Right atrium auricular region (tissue), 2 donors: Measurements from ENCODE around the gene THG1L. TPM values are rescaled to one million over a fixed set of nuclear protein-coding genes. Genes with fewer than 3 reads are reported as not detected.

ENCODE experiments used
- DNase-seq: peaks from one replicate; pipeline ENCODE4 v3.0.0-alpha.2; 2019; ENCODE audit warnings: low spot score
- H3K27ac ChIP-seq, 2 donors: fragments of 200-600 bp; sonication (generic); 1 replicate in 1 of 2; 2 replicates in 1 of 2; pipeline ENCODE4 v1.5.1; 2016 to 2019
- H3K27me3 ChIP-seq, 2 donors: fragments of 200-600 bp; sonication (generic); one replicate each; pipeline versions ENCODE4 v1.5.1 to v1.6.0; 2017 to 2019
- H3K36me3 ChIP-seq: fragments of 200-600 bp; sonication (generic); one replicate; pipeline ENCODE4 v1.5.1; 2016
- H3K4me1 ChIP-seq, 2 donors: fragments of 200-600 bp; sonication (generic); one replicate each; pipeline versions ENCODE4 v1.5.1 to v1.6.0; 2017 to 2019
- H3K4me3 ChIP-seq, 2 donors: fragments of 200-600 bp; sonication (generic); 1 replicate in 1 of 2; 2 replicates in 1 of 2; pipeline ENCODE4 v1.5.1; 2017 to 2019; ENCODE audit warnings: mild to moderate bottlenecking in 1 of 2, moderate library complexity in 1 of 2
- H3K9me3 ChIP-seq, 2 donors: fragments of 200-600 bp; sonication (generic); one replicate each; pipeline ENCODE4 v1.5.1; 2019
- CTCF ChIP-seq, 2 donors: fragments of 200-600 bp; sonication (generic); IDR thresholded peaks; one replicate each; pipeline ENCODE4 v1.5.1; 2019; ENCODE audit warnings: antibody characterized with exemption in 2 of 2
- total RNA-seq, 2 donors: library from RNA; depleted of rRNA; stranded (reverse); fragments of >200 nt; gene quantifications; one replicate each; pipeline ENCODE4 v1.1.0, GENCODE V29; 2016

THG1L gene
- total RNA-seq, 2 donors from 2014 or later, result 4.5 to 4.8 TPM

GRCh38 chr5:157767689-157768088 lies 36.5 kb downstream of the THG1L start:
- TF ChIP-seq CTCF (IDR thresholded peaks at IDR 0.05), result no peak
- no peak for DNase-seq
- Histone ChIP-seq H3K4me3 (no peak overlapping the region), H3K36me3 (no peaks in the 10 kb centered on the region), H3K27me3 (no peaks in the 10 kb centered on the region), H3K4me1 (peaks cover 0 to 6% of the 10 kb centered on the region in 2 donors), H3K27ac (no peak overlapping the region), H3K9me3 (no peaks in the 10 kb centered on the region)

GRCh38 chr5:157770665-157771064 lies 39.4 kb downstream of the THG1L start:
- H3K9me3 ChIP-seq, result no peaks in the 10 kb centered on the region
- H3K4me1 ChIP-seq, result peaks cover 0 to 6% of the 10 kb centered on the region in 2 donors
- no peak overlapping the region for H3K27ac ChIP-seq
- no peaks in the 10 kb centered on the region for H3K27me3 ChIP-seq
- H3K36me3 ChIP-seq, result no peaks in the 10 kb centered on the region
- H3K4me3 ChIP-seq, result no peak overlapping the region
- DNase-seq, result no peak
- TF ChIP-seq CTCF (IDR thresholded peaks at IDR 0.05), result no peak

- Histone ChIP-seq H3K27ac (no peak overlapping the region), H3K4me3 (no peak overlapping the region)
- TF ChIP-seq CTCF (IDR thresholded peaks at IDR 0.05), result no peak
Observed at GRCh38 chr5:157772127-157772526, 40.9 kb downstream of the THG1L start.

GRCh38 chr5:157778121-157778805 lies 47.0 kb downstream of the THG1L start:
- Histone ChIP-seq H3K27me3 (no peaks in the 10 kb centered on the region), H3K27ac (no peak overlapping the region), H3K4me1 (no peaks in the 10 kb centered on the region), H3K36me3 (no peaks in the 10 kb centered on the region), H3K4me3 (no peak overlapping the region), H3K9me3 (no peaks in the 10 kb centered on the region)
- TF ChIP-seq CTCF (IDR thresholded peaks at IDR 0.05), result no peak
- DNase-seq, result no peak

More at GRCh38 chr5:157772127-157772526, 40.9 kb downstream of the THG1L start:
- H3K9me3 ChIP-seq, result no peaks in the 10 kb centered on the region
- no peaks in the 10 kb centered on the region for H3K27me3 ChIP-seq
- no peak for DNase-seq
- H3K4me1 ChIP-seq, result peaks cover 0 to 6% of the 10 kb centered on the region in 2 donors
- H3K36me3 ChIP-seq, result no peaks in the 10 kb centered on the region

- TF ChIP-seq CTCF (IDR thresholded peaks at IDR 0.05), result no peak
- H3K27me3 ChIP-seq, result no peaks in the 10 kb centered on the region
- DNase-seq, result no peak
Observed at GRCh38 chr5:157779221-157779620, 48.0 kb downstream of the THG1L start.

GRCh38 chr5:157785801-157786200 lies 54.6 kb downstream of the THG1L start:
- TF ChIP-seq CTCF (IDR thresholded peaks at IDR 0.05), result no peak
- Histone ChIP-seq H3K9me3 (no peaks in the 10 kb centered on the region), H3K27me3 (no peaks in the 10 kb centered on the region), H3K36me3 (peaks cover 36% of the 10 kb centered on the region), H3K4me1 (no peaks in the 10 kb centered on the region), H3K27ac (no peak overlapping the region), H3K4me3 (no peak overlapping the region)
- no peak for DNase-seq

More at GRCh38 chr5:157779221-157779620, 48.0 kb downstream of the THG1L start:
- no peak overlapping the region for H3K27ac ChIP-seq
- H3K9me3 ChIP-seq, result no peaks in the 10 kb centered on the region
- no peak overlapping the region for H3K4me3 ChIP-seq
- H3K36me3 ChIP-seq, result peaks cover 1% of the 10 kb centered on the region
- H3K4me1 ChIP-seq, result no peaks in the 10 kb centered on the region
